ENCODE results near the gene SMIM36. TPM values are rescaled to one million over a fixed set of nuclear protein-coding genes. Genes with fewer than 3 reads are reported as not detected.
"Not testable (repeated sequence)": the region's sequence is repeated elsewhere in the genome, so short reads cannot be mapped to it uniquely, and the experiment has no call there.

SMIM36 gene
- total and polyA plus RNA-seq, 9 donors: not detected

GRCh38 chr17:55410722-55411462 lies 100.4 kb downstream of the SMIM36 start:
- H3K36me3 ChIP-seq: no peaks in the 10 kb centered on the region
- intact Hi-C loops (cut with DNase I): no loop called here

GRCh38 chr17:55409030-55409800 lies 102.0 kb downstream of the SMIM36 start:
- WGBS, 3 donors: 89 to 92% (median 92%) methylated on average over 4 of the region's 4 CpGs
- H3K4me1 ChIP-seq (ENCODE audit: insufficient read depth): no peaks in the 10 kb centered on the region
- no peaks in the 10 kb centered on the region for H3K36me3 ChIP-seq
- no peak for DNase-seq
- H3K4me3 ChIP-seq: no peak overlapping the region
- intact Hi-C loops (cut with DNase I): no loop called here
- no peaks in the 10 kb centered on the region for H3K9me3 ChIP-seq
- TF ChIP-seq CTCF (IDR thresholded peaks at IDR 0.05): no peak
- no peaks in the 10 kb centered on the region for H3K27me3 ChIP-seq
- H3K27ac ChIP-seq: no peak overlapping the region

More at GRCh38 chr17:55410722-55411462, 100.4 kb downstream of the SMIM36 start:
- Histone ChIP-seq H3K9me3 (no peaks in the 10 kb centered on the region), H3K27ac (no peak overlapping the region), H3K27me3 (no peaks in the 10 kb centered on the region), H3K4me1 (ENCODE audit: insufficient read depth) (no peaks in the 10 kb centered on the region), H3K4me3 (no peak overlapping the region)
- TF ChIP-seq CTCF (IDR thresholded peaks at IDR 0.05) (no peak), POLR2A (IDR thresholded peaks at IDR 0.05) (no peak), EP300 (IDR thresholded peaks at IDR 0.05) (no peak)
- WGBS, 3 donors: 74 to 80% (median 74%) methylated on average over 5 of the region's 5 CpGs
- no peak for DNase-seq

- Histone ChIP-seq H3K36me3 (no peaks in the 10 kb centered on the region), H3K4me1 (ENCODE audit: insufficient read depth) (no peaks in the 10 kb centered on the region), H3K27me3 (no peaks in the 10 kb centered on the region), H3K9me3 (no peaks in the 10 kb centered on the region), H3K27ac (no peak overlapping the region), H3K4me3 (no peak overlapping the region)
- WGBS, 3 donors: 53 to 70% (median 59%) methylated on average over 5 of the region's 5 CpGs
- intact Hi-C loops (cut with DNase I): no loop called here
- DNase-seq: no peak
- TF ChIP-seq CTCF (IDR thresholded peaks at IDR 0.05) (no peak), EP300 (IDR thresholded peaks at IDR 0.05) (no peak), POLR2A (IDR thresholded peaks at IDR 0.05) (no peak)
Observed at GRCh38 chr17:55407641-55408566, 103.3 kb downstream of the SMIM36 start.

GRCh38 chr17:55405600-55405999 lies 105.7 kb downstream of the SMIM36 start:
- Histone ChIP-seq H3K4me1 (ENCODE audit: insufficient read depth) (no peaks in the 10 kb centered on the region), H3K9me3 (no peaks in the 10 kb centered on the region), H3K36me3 (no peaks in the 10 kb centered on the region), H3K27ac (no peak overlapping the region), H3K4me3 (no peak overlapping the region), H3K27me3 (no peaks in the 10 kb centered on the region)
- intact Hi-C loops (cut with DNase I): no loop called here
- WGBS, 3 donors: 91 to 97% (median 96%) methylated on average over 1 of the region's 1 CpG
- TF ChIP-seq POLR2A (IDR thresholded peaks at IDR 0.05) (no peak), EP300 (IDR thresholded peaks at IDR 0.05) (no peak), CTCF (IDR thresholded peaks at IDR 0.05) (no peak)
- no peak for DNase-seq

- H3K27ac ChIP-seq; H3K4me3 ChIP-seq; H3K36me3 ChIP-seq; DNase-seq; H3K27me3 ChIP-seq; H3K9me3 ChIP-seq; intact Hi-C loops (cut with DNase I); H3K4me1 ChIP-seq (ENCODE audit: insufficient read depth): not testable (repeated sequence)
- 90 to 93% (median 91%) methylated on average over 5 of the region's 5 CpGs for WGBS, 3 donors
Observed at GRCh38 chr17:55404197-55404596, 107.1 kb downstream of the SMIM36 start.
